Measurements from ENCODE around the gene LSM8.

The LSM8 gene

DNA sequence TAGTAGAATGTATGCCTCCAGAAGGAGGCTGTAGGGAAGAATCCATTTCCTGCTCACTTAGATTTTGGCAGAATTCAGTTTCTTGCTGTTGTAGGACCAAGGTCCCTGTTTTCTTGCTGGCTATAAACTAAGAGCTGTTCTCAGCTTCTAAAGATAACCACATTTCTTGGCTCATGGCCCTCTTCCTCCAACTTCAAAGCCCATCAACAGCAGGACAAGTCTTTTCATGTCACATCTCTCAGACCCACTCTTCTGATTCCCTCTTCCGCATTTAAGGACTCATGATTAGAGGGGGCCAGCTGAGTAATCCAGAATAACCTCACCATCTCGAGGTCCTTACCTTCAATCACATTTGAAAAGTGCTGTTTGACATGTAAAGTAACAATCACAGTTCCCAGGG is 8.2 kb upstream of the LSM8 start:
- Histone ChIP-seq H3K4me1 (no peaks in the 10 kb centered on the region), H3K36me3 (no peaks in the 10 kb centered on the region), H3K9me3 (no peaks in the 10 kb centered on the region), H3K4me3 (ENCODE audit: low read depth, low read length) (no peak overlapping the region), H3K27me3 (peaks cover 21% of the 10 kb centered on the region; the same call in 1 of the 2 replicates)
- TF ChIP-seq, protein P1, sequence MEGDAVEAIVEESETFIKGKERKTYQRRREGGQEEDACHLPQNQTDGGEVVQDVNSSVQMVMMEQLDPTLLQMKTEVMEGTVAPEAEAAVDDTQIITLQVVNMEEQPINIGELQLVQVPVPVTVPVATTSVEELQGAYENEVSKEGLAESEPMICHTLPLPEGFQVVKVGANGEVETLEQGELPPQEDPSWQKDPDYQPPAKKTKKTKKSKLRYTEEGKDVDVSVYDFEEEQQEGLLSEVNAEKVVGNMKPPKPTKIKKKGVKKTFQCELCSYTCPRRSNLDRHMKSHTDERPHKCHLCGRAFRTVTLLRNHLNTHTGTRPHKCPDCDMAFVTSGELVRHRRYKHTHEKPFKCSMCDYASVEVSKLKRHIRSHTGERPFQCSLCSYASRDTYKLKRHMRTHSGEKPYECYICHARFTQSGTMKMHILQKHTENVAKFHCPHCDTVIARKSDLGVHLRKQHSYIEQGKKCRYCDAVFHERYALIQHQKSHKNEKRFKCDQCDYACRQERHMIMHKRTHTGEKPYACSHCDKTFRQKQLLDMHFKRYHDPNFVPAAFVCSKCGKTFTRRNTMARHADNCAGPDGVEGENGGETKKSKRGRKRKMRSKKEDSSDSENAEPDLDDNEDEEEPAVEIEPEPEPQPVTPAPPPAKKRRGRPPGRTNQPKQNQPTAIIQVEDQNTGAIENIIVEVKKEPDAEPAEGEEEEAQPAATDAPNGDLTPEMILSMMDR (IDR thresholded peaks at IDR 0.05; ENCODE audit: low read depth, low read length), result no peak
- no peak for DNase-seq

DNA sequence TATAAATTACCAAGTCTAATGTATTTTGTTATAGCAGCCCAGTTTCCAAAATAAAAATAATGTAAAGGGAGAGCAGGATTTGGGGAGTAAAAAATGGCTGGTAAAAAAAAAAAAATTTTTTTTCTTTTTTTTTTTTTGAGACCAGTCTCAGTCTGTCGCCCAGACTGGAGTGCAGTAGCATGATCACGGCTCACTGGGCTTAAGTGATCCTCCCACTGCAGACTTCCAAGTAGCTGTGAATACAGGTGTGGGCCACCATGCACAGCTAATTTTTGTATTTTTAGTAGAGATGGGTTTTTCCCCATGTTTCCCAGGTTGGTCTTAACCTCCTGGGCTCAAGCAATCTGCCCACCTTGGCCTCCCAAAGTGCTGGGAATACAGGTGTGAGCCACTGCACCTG is 4.8 kb upstream of the LSM8 start:
- no peak for DNase-seq
- H3K4me3 ChIP-seq (ENCODE audit: low read depth, low read length), result no peak overlapping the region
- H3K27me3 ChIP-seq, result peaks cover 17% of the 10 kb centered on the region; the same call in 1 of the 2 replicates
- TF ChIP-seq, protein P1 (IDR thresholded peaks at IDR 0.05; ENCODE audit: low read depth, low read length), result no peak
- H3K4me1 ChIP-seq, result no peaks in the 10 kb centered on the region; the same call in 1 of the 2 replicates
- H3K9me3 ChIP-seq, result no peaks in the 10 kb centered on the region
- no peaks in the 10 kb centered on the region for H3K36me3 ChIP-seq

DNA sequence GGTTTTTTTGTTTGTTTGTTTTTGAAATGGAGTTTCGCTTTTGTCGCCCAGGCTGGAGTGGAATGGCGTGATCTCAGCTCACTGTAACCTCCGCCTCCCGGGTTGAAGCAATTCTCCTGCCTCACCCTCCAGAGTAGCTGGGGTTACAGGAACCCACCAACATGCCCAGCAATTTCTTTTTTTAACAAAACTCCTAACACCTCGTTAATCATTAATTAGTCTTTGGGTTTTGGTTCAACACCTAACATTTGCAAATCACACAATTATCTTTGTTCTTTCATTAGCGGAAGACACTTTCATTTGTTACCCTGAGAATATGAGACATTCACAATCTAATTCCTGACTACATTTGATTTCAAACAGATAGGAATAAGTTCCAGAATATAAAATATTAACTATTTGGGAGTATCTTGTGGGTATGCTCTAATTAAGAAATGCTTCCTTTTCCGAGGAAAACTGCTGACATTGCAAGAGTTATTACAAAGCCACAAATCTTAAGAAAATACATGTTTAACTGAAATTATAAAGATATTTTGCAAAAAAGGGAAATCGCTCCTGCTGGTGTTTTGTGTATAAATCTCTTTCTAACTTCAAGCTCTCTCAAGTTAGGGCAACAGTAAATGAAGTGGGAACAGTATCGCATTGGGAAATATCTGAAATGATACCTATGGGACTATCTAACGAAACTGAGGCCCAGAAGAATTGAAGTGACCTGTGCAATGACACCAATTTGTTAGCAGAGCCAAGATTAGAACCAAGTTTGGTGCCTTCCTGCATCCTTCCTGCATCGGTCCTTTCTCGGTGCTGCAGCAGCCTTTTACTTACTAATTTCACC is 1.2 kb upstream of the LSM8 start:
- no peaks in the 10 kb centered on the region for H3K27me3 ChIP-seq
- TF ChIP-seq, protein P1 (IDR thresholded peaks at IDR 0.05; ENCODE audit: low read depth, low read length), result no peak
- H3K9me3 ChIP-seq, result no peaks in the 10 kb centered on the region
- peak overlapping the region; percentile 94 for H3K4me3 ChIP-seq (ENCODE audit: low read depth, low read length)
- peaks cover 3% of the 10 kb centered on the region; the same call in 1 of the 2 replicates for H3K4me1 ChIP-seq
- no peak for DNase-seq
- peaks cover 7% of the 10 kb centered on the region; the same call in 1 of the 2 replicates for H3K36me3 ChIP-seq

DNA sequence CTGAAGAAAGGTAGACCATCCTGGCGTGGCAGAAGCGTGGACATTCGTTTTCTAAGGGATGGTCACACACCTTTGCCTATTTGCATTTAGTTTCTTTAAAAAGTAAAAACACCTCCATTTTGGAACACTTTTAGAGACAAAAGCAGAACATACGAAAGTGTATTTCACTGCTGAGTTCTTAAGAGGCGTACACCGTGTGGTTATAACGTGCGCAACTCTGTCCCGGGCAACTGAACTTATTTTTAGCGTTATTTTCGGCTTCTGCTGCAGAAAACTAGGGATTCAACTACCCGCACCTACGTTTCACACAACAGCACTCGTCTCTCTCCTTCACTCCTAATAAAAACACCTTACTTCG is 557 bp upstream of the LSM8 start:
- Histone ChIP-seq H3K27me3 (no peaks in the 10 kb centered on the region), H3K36me3 (peaks cover 11% of the 10 kb centered on the region), H3K4me3 (ENCODE audit: low read depth, low read length) (peak overlapping the region; percentile 94), H3K4me1 (peaks cover 3% of the 10 kb centered on the region; the same call in 1 of the 2 replicates), H3K9me3 (no peaks in the 10 kb centered on the region)
- TF ChIP-seq, protein P1 (IDR thresholded peaks at IDR 0.05; ENCODE audit: low read depth, low read length), result no peak
- no peak for DNase-seq

DNA sequence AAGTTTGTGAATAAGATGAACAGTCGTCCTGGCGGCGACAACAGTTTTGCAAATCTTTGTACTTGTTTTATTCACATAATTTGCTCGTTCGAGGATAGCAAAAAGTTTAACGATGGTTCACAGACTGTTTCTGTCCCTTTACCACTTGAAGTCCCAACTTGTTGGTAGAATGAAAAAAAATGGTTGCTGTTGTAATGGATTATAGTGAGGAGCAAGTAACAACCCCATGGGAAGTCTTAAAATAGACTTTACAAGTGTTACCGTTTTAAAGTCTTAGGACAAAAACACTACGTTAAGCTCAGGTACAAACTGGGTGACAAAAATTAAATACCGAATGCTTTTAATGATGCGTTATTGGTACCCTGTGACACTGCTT is 589 bp downstream of the LSM8 start:
- H3K36me3 ChIP-seq, result peaks cover 17% of the 10 kb centered on the region
- peaks cover 3% of the 10 kb centered on the region; the same call in 1 of the 2 replicates for H3K4me1 ChIP-seq
- no peaks in the 10 kb centered on the region for H3K27me3 ChIP-seq
- H3K9me3 ChIP-seq, result no peaks in the 10 kb centered on the region
- peak overlapping the region; percentile 94 for H3K4me3 ChIP-seq (ENCODE audit: low read depth, low read length)
- TF ChIP-seq, protein P1 (IDR thresholded peaks at IDR 0.05; ENCODE audit: low read depth, low read length), result no peak
- DNase-seq, result no peak
